ENCODE measurements around the gene ZSCAN21. TPM values are rescaled to one million over a fixed set of nuclear protein-coding genes. Genes with fewer than 3 reads are reported as not detected.

Gene ZSCAN21
- total and polyA plus RNA-seq, 10 of the 15 experiments (the other 5 are each of a cell fraction or from before 2014, with no cell fraction given): 1.9 to 9.6 (median 7.1) TPM

- 22% methylated on average over 7 of the region's 7 CpGs for WGBS (ENCODE audit: insufficient coverage, insufficient replicate concordance, low lambda C conversion rate, missing lambda C conversion rate)
- H3K4me1 ChIP-seq (ENCODE audit: control insufficient read depth, insufficient read depth, low read length): no peaks in the 10 kb centered on the region
- no peak overlapping the region for H3K4me3 ChIP-seq
- peaks cover 0 to 9% of the 10 kb centered on the region in 2 experiments; a peak in 1 of 4 replicates for H3K36me3 ChIP-seq (ENCODE audit: control insufficient read depth in 2 of 2, insufficient read depth in 2 of 2, low read length in 1 of 2)
- no peak overlapping the region for H3K27ac ChIP-seq (ENCODE audit: control insufficient read depth, insufficient read depth)
- ChIA-PET RAD21 (ENCODE audit: unreplicated experiment) (no interaction called here), SMC1A (ENCODE audit: uncharacterized antibody, unreplicated experiment) (interaction anchor here (1.6 kb wide), 1 partner anchor 12 kb away, joined by 3 read pairs; no protein-coding TSS in a partner anchor), CTCF (interaction anchor here (0.7 to 1.4 kb wide), 2 partner anchors 12 to 23 kb away, joined by 3 read pairs; no protein-coding TSS in a partner anchor), POLR2A (no interaction called here)
- intact Hi-C loops (cut with micrococcal nuclease; ENCODE audit: unreplicated experiment) (no loop called here), in situ Hi-C loops (cut with MboI) (no loop called here)
- H3K79me2 ChIP-seq (ENCODE audit: control insufficient read depth, insufficient read depth, low read length): no peaks in the 10 kb centered on the region
- no peak overlapping the region for H2AFZ ChIP-seq (ENCODE audit: control insufficient read depth, low read depth, low read length)
- no peaks in the 10 kb centered on the region; the same call in 2 of the 3 replicates for H3K9me3 ChIP-seq (replicated peaks; ENCODE audit: control insufficient read depth, insufficient read depth, low read length)
- DNase-seq (ENCODE audit: low read depth, low spot score): no peak
- TF ChIP-seq SMARCA5 (IDR thresholded peaks at IDR 0.05) (no peak), TAF1 (IDR thresholded peaks at IDR 0.05; ENCODE audit: borderline replicate concordance, low read depth, low read length) (no peak), SREBF1 (IDR thresholded peaks at IDR 0.05; ENCODE audit: low read length) (no peak), REST (IDR thresholded peaks at IDR 0.05; ENCODE audit: low read depth, low read length) (no peak), MXI1 (IDR thresholded peaks at IDR 0.05; ENCODE audit: low read depth, low read length) (no peak), ZNF274 (IDR thresholded peaks at IDR 0.05; ENCODE audit: insufficient read depth, insufficient read length) (no peak), ZNF24 (IDR thresholded peaks at IDR 0.05) (no peak), MAX (IDR thresholded peaks at IDR 0.05; ENCODE audit: low read depth, low read length) (no peak), SMAD1 (IDR thresholded peaks at IDR 0.05; ENCODE audit: low read depth, partially characterized antibody) (no peak), ZNF622 (IDR thresholded peaks at IDR 0.05) (no peak), CHD1 (IDR thresholded peaks at IDR 0.05; ENCODE audit: low read depth, low read length) (no peak), RELA (IDR thresholded peaks at IDR 0.05; ENCODE audit: borderline replicate concordance, partially characterized antibody) (no peak)
- H3K4me2 ChIP-seq (ENCODE audit: control insufficient read depth, insufficient read depth): no peak overlapping the region
- H3K9ac ChIP-seq (ENCODE audit: control insufficient read depth, insufficient read depth, low read length): no peak overlapping the region
- H4K20me1 ChIP-seq (ENCODE audit: control insufficient read depth, insufficient read depth): no peaks in the 10 kb centered on the region
- H3K27me3 ChIP-seq (replicated peaks in 1 of 2; ENCODE audit: control insufficient read depth in 2 of 2, insufficient read depth in 2 of 2, low read length in 1 of 2): no peaks in the 10 kb centered on the region
- no peak for ATAC-seq
- no TSS peak for BruUV-seq (replicated peaks)
- FAIRE-seq: no peak
Observed at GRCh38 chr7:100040575-100040974, 9.0 kb upstream of the ZSCAN21 start.

Data from GM12878 (cell line).